ENCODE measurements around the gene ELF4.

ELF4 gene

DNA sequence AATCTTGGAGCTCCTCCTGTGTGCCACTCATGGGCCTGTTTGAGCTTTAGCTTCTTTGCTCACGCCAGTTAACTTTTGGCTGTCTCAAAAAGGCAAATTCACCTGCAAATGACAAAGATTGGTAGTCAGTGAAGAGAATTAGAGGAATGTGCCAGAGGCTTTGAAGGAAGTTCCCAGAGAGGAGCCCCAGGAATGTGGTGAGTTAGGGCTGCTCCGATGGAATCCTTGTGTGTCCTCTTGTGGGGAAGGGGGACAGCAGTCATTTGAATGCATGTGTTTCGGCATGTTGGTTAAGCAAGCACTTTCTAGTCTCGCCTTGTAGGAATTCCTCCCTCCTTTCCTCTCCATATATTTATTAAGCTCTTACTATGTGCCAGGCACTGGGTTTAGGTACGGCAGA is 62.9 kb downstream of the ELF4 start:
- DNase-seq = no peak

DNA sequence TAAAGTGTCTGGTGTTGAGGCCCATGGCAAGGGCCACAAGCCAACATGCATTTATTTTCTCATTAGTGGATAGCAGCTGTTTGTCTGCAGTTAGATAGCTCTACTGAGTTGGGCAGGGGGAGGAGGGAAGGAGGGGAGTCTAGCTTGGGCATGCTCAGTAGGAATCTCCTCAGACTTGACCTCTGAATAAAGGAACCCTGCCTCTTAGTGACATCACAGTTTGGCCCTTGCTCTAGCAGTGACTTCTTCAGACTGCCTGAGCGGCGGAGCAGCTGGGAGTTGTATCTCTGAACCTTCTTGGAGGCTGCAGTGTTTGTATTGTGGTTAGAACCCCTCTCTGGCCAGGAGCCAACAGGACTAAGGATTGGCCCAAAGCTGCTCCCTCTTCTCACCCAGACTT is 70.5 kb downstream of the ELF4 start:
- no peak for DNase-seq

DNA sequence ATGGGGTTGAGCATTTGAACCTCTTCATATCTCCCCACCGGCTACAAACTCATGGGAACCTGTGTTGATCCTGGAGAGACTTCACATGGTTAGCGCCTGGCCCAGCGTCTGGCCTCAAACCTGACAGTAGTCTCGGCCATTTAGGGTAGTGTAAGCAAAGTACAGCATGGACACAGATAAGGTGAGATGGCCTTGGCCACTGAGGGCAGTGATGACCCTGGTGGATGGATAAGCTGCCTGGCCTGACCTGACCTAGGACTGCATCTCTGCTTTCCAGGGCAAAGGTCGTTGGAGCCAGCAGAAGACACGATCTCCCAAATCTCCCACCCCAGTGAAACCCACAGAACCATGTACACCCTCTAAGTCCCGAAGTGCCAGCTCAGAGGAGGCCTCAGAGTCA is 76.1 kb downstream of the ELF4 start:
- DNase-seq = no peak

DNA sequence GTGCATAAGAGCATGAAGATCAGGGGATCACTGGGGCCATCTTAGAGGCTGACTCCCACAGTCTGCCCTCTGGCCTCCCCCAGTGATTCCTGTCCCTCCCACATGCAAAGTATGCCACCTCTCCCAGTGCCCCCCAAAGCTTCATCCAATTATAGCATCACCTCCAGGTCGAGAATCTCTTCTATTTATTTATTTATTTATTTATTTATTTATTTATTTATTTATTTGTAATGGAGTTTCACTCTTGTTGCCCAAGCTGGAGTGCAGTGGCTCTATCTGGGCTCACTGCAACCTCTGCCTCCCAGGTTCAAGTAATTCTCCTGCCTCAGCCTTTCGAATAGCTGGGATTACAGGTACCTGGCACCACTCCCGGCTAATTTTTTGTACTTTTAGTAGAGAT is 77.7 kb downstream of the ELF4 start:
- DNase-seq = no peak

DNA sequence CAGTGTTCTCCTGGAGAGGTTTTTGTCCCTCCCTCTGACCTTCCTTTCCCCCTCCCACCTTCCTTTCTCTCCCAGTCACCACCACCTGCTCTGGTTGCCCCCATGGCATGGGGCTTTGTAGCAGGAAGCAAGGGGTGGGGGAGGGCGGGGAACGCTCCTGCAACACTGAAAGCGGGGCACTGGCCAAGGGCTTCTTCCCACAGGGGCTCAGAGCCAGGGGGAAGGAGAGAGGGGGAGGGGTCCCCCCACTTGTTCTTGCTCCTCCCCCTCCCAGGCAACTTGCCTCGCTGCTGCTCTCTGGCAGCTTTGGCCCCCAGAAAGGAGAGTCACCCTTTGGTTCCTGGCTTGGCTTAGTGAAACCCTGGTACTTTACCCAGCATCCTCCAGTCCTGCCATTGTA is 79.5 kb downstream of the ELF4 start:
- DNase-seq = no peak

DNA sequence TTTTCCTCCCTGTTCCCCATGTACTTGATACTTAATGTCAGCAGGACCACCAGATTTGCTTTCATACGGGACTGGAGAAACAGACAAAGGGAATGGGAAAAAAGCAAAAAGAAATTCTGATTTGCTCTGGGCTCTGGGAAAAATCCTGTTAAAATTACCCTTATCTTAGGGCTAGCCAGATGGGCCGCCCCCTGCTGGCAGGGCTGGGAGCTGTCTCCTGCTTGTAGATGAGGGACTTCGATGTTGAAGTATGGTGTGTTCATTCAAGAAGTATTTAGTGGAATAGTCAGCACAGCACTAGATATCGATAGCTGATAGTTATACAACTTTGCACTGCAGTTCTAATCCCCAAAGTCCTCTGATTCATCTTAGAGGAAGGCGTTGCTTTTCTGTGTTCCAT is 82.1 kb downstream of the ELF4 start:
- peak; percentile 22 for DNase-seq

DNA sequence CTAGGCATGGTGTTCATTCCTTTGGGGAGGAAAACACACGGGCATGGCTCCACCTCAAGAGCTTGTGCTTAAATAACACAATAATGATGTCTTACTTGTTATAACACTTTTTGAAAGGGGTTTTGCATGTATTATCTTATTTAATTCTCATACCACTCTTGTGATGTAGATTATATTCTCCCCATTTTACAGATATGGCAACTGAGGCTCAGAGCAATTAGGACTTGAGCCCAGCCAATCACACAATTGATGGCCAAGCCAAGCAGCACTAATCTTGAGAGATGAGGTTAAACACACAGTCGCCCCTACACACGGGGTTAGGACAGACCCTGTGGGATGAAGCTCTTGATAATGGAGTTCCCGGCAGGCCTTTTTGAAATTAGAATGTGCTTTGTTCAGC is 82.7 kb downstream of the ELF4 start:
- no peak for DNase-seq

DNA sequence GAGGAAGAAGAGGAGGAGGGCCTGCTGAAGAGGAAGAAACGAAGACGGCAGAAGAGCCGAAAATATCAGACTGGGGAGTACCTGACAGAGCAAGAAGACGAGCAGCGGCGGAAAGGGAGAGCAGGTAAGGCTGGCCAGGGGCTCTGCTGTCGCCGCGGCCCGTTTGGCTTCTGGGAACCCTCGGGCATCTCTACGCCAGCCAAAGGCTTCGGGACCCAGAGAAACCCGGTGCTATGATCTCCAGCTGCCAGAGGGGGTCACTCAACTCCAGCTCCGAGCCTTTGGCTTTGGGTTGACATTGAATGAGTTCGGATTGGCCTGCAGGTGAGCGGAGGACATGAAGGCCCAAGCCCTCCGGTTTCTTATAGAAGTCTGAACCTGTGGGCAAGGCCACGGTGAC is 85.0 kb downstream of the ELF4 start:
- DNase-seq = no peak

DNA sequence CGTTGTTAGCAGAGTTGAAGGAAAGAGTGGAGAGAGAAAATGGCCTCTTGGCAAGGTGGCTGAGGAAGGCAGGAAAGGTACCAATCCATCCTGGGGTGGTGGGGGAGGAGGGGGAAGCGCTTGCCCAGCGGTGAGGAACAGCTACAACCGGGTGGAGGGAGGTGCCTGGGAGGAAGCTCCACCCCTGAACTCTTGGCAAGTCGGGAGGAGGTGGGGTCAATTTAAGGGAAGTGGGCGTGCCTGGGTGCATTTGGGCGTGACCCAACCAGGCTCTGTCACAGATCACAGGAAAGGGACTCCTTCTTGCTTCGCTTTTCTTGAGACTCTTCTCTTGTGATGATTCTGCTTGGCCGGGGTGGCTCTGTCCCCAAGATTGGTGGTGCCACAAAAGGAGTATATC is 86.2 kb downstream of the ELF4 start:
- DNase-seq = peak; percentile 67

DNA sequence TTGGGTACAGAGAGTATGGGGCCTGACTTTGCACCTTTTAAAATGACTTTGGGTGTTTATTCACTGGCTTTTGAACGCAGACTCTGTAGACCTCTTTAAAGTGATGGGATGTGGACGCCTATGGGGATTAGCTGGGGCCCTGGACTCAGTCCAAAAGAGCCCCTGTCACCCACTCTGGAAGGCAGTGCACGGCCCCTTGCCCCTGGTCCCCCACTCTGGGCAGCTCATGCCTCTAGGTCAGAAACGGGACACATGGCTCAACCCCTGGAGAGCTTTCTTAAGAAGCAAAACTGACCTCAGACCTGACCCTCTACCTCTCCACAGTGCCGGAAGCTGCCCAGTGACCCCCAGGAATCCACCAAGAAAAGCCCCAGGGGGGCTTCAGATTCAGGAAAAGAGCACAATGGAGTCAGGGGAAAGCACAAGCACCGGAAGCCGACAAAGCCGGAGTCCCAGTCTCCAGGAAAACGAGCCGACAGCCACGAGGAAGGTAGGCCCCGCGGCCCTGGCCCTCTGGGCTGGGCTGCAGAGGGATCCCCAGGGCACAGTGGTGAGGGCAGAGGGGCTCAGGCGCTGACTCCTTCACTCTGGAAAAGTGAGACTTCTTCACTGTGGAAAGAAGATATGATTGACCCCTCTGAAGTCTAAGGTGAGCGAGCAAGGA is 89.5 kb downstream of the ELF4 start:
- no peak for DNase-seq

DNA sequence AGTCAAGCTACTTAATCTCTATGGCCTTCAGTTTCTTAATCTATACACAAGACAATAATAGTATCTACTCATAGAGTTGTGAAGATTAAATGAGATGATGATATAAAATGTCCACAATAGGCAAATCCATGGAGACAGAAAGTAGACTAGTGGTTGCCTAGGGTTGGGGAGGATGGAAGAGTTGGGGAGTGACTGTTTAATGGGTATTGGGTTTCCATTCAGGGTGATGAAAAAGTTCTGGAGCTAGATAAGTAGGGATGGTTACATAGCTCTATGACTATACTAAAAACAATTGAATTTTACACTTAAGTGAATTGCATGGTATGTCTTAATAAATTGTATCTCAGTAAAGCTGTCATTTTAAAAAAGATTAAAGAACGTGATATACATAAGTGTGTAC is 92.2 kb downstream of the ELF4 start:
- no peak for DNase-seq

DNA sequence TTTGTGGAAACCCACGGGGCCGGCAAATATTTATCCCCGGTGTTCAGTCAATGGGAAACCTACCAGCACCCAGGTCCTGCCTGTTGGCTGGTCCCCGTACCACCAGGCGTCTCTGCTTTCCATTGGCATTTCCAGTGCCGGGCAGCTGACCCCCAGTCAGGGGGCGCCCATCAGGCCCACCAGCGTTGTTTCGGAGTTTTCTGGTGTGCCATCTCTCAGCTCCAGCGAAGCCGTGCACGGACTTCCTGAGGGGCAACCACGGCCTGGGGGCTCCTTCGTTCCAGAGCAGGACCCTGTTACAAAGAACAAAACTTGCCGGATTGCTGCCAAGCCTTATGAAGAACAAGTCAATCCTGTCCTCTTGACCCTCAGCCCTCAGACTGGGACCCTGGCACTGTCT is 95.1 kb downstream of the ELF4 start:
- no peak for DNase-seq
